HG03378 (cell line): ENCODE data around the gene GIT2.
"Not testable (repeated sequence)": the region's sequence is repeated elsewhere in the genome, so short reads cannot be mapped to it uniquely, and the experiment has no call there.

ENCODE experiments used
- ATAC-seq: cut with Tn5 transposase; IDR thresholded peaks from one replicate; pipeline ENCODE4 v1.9.1; 2021; ENCODE audit warnings: mild to moderate bottlenecking, moderate library complexity; ENCODE audit not compliant: unreplicated experiment

Gene GIT2

GRCh38 chr12:109949089-109949488 lies 47.1 kb downstream of the GIT2 start:
- no peak for ATAC-seq

GRCh38 chr12:109948368-109948767 lies 47.8 kb downstream of the GIT2 start:
- ATAC-seq = no peak

- ATAC-seq = no peak
Observed at GRCh38 chr12:109947521-109947920, 48.6 kb downstream of the GIT2 start.

GRCh38 chr12:109946913-109947312 lies 49.3 kb downstream of the GIT2 start:
- ATAC-seq = no peak

- ATAC-seq = no peak
Observed at GRCh38 chr12:109946505-109946904, 49.7 kb downstream of the GIT2 start.

- no peak for ATAC-seq
Observed at GRCh38 chr12:109944561-109945359, 51.4 kb downstream of the GIT2 start.

- ATAC-seq = no peak
Observed at GRCh38 chr12:109943811-109944210, 52.4 kb downstream of the GIT2 start.

GRCh38 chr12:109940339-109940923 lies 55.7 kb downstream of the GIT2 start:
- ATAC-seq = no peak

GRCh38 chr12:109939504-109939903 lies 56.7 kb downstream of the GIT2 start:
- no peak for ATAC-seq

- ATAC-seq = no peak
Observed at GRCh38 chr12:109938947-109939346, 57.2 kb downstream of the GIT2 start.

GRCh38 chr12:109937371-109937770 lies 58.8 kb downstream of the GIT2 start:
- no peak for ATAC-seq

- ATAC-seq = no peak
Observed at GRCh38 chr12:109934026-109934425, 62.1 kb downstream of the GIT2 start.

- ATAC-seq = no peak
Observed at GRCh38 chr12:109932878-109933503, 63.2 kb downstream of the GIT2 start.

- ATAC-seq = no peak
Observed at GRCh38 chr12:109931143-109931542, 65.0 kb downstream of the GIT2 start.

GRCh38 chr12:109930028-109930800 lies 66.0 kb downstream of the GIT2 start:
- no peak for ATAC-seq

- ATAC-seq = not testable (repeated sequence)
Observed at GRCh38 chr12:109929326-109929725, 66.8 kb downstream of the GIT2 start.

GRCh38 chr12:109928058-109928656 lies 68.0 kb downstream of the GIT2 start:
- ATAC-seq = no peak

GRCh38 chr12:109927622-109928021 lies 68.5 kb downstream of the GIT2 start:
- no peak for ATAC-seq

- ATAC-seq = no peak
Observed at GRCh38 chr12:109926488-109927210, 69.5 kb downstream of the GIT2 start.

- ATAC-seq = no peak
Observed at GRCh38 chr12:109926016-109926415, 70.2 kb downstream of the GIT2 start.
